Lung (tissue), 12 donors: ENCODE data around the gene CD300H. TPM values are rescaled to one million over a fixed set of nuclear protein-coding genes. Genes with fewer than 3 reads are reported as not detected.

Experiments used
- ATAC-seq: fragments of 200-7000 bp; cut with Tn5 transposase; one replicate; pipeline ENCODE4 v1.9.1; 2020; ENCODE audit warnings: moderate number of reproducible peaks; ENCODE audit not compliant: insufficient read depth, low FRiP score
- DNase-seq, 3 donors: peaks; one replicate each; pipeline ENCODE4 v3.0.0-alpha.2; 2013 to 2017
- H3K27ac ChIP-seq, 2 donors: one replicate each; pipeline ENCODE4 v1.5.1; 2013; ENCODE audit warnings: mild to moderate bottlenecking in 2 of 2, moderate library complexity in 2 of 2, control low read depth in 1 of 2, inconsistent platforms in 1 of 2, low read depth in 1 of 2, low read length in 1 of 2
- H3K27me3 ChIP-seq, 3 donors: one replicate each; pipeline ENCODE4 v1.5.1; 2013; ENCODE audit warnings: low read length in 2 of 3; ENCODE audit not compliant: control insufficient read depth in 3 of 3, insufficient read depth in 3 of 3
- H3K36me3 ChIP-seq, 4 donors: one replicate each; pipeline ENCODE4 v1.5.1; 2013; ENCODE audit warnings: low read length in 4 of 4, mild to moderate bottlenecking in 1 of 4, moderate library complexity in 1 of 4; ENCODE audit not compliant: control insufficient read depth in 4 of 4, insufficient read depth in 4 of 4
- H3K4me1 ChIP-seq, 5 donors: one replicate each; pipeline ENCODE4 v1.5.1; 2013; ENCODE audit warnings: low read length in 5 of 5, mild to moderate bottlenecking in 2 of 5, moderate library complexity in 1 of 5; ENCODE audit not compliant: control insufficient read depth in 5 of 5, insufficient read depth in 5 of 5
- H3K4me3 ChIP-seq: one replicate; pipeline ENCODE4 v1.5.1; 2013; ENCODE audit warnings: mild to moderate bottlenecking, control low read depth, moderate library complexity
- H3K9ac ChIP-seq, 2 donors: one replicate each; pipeline ENCODE4 v1.5.1; 2013; ENCODE audit warnings: low read length in 2 of 2, control low read depth in 1 of 2; ENCODE audit not compliant: insufficient read depth in 1 of 2
- H3K9me3 ChIP-seq, 4 donors: one replicate each; pipeline ENCODE4 v1.5.1; 2013; ENCODE audit warnings: low read length in 3 of 4, mild to moderate bottlenecking in 1 of 4, moderate library complexity in 1 of 4; ENCODE audit not compliant: control insufficient read depth in 4 of 4, insufficient read depth in 3 of 4
- WGBS, 2 donors: extraction: QIAGEN DNeasy Blood & Tissue Kit; methylation state at CpG; one replicate each; pipeline ENCODE4 v1.1.7; 2013; 5-methylcytosine and 5-hydroxymethylcytosine counted together
- polyA plus RNA-seq, 2 donors: library from polyadenylated mRNA; stranded (reverse); fragments of 200-250 nt; gene quantifications; one replicate each; pipeline ENCODE4 v1.2.1, GENCODE V29; 2013
- total RNA-seq, 2 donors: library from RNA; depleted of rRNA in 1 of 2; stranded (reverse); fragments of >200 nt in 1 of 2; gene quantifications; one replicate each; pipeline ENCODE4 v1.2.1, GENCODE V29; 2014 to 2021
- TF ChIP-seq, protein P1 (sequence below): IDR thresholded peaks from 2 replicates; pipeline ENCODE4 v1.5.1; 2012; ENCODE audit warnings: mild to moderate bottlenecking; ENCODE audit errors: control extremely low read depth, extremely low read depth
- donor health status: control.
- donor health status: control.
- donor health status: Bipolar disorder and iron deficiency.
- donor health status: healthy.
- donor health status: DM: yes; HTN: yes; CAD: no.

The CD300H gene
- total and polyA plus RNA-seq, 4 donors: 1.1 to 11.9 (median 3.4) TPM; not detected in 1

DNA sequence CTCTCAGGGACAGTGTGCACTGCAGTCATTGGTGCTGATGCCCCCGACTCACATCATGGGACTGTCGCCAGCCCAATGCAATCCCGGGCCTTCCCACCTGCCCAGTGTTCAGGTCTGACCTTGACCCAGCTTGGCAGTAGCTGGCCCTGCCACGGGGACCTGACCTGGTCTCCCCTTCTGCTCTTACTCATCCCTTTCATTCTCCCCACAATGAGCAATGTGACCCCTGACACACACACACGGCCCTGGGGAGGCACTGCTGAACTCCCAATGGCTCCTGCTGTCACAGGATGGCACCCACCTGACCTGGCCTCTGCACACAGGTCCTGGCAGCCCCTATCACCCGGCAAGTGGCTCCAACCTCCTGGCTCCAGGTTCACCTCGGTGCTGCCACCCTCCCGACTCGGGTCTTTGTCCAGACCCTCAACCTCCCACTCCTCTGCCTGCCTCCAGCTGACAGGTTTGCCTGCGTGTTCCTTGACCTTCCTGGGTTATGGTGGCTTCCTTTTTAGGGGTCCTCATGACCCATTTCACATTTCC is 28.0 kb downstream of the CD300H start:
- Histone ChIP-seq H3K27ac (no peak overlapping the region), H3K9me3 (no peaks in the 10 kb centered on the region), H3K36me3 (no peaks in the 10 kb centered on the region), H3K4me1 (no peaks in the 10 kb centered on the region), H3K27me3 (peaks cover 0 to 10% (median 0%) of the 10 kb centered on the region in 3 donors), H3K9ac (no peak overlapping the region), H3K4me3 (no peak overlapping the region)
- DNase-seq: no peak
- TF ChIP-seq, protein P1, sequence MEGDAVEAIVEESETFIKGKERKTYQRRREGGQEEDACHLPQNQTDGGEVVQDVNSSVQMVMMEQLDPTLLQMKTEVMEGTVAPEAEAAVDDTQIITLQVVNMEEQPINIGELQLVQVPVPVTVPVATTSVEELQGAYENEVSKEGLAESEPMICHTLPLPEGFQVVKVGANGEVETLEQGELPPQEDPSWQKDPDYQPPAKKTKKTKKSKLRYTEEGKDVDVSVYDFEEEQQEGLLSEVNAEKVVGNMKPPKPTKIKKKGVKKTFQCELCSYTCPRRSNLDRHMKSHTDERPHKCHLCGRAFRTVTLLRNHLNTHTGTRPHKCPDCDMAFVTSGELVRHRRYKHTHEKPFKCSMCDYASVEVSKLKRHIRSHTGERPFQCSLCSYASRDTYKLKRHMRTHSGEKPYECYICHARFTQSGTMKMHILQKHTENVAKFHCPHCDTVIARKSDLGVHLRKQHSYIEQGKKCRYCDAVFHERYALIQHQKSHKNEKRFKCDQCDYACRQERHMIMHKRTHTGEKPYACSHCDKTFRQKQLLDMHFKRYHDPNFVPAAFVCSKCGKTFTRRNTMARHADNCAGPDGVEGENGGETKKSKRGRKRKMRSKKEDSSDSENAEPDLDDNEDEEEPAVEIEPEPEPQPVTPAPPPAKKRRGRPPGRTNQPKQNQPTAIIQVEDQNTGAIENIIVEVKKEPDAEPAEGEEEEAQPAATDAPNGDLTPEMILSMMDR: no peak
- ATAC-seq: no peak
- 73 to 86% methylated on average over 10 of the region's 10 CpGs for WGBS, 2 donors

GRCh38 chr17:74536890-74537289 is 30.4 kb downstream of the CD300H start:
- Histone ChIP-seq H3K9me3 (no peaks in the 10 kb centered on the region), H3K36me3 (no peaks in the 10 kb centered on the region), H3K4me3 (no peak overlapping the region), H3K9ac (no peak overlapping the region), H3K27ac (no peak overlapping the region), H3K27me3 (peaks cover 0 to 10% (median 0%) of the 10 kb centered on the region in 3 donors), H3K4me1 (no peaks in the 10 kb centered on the region)
- 72 to 79% methylated on average over 3 of the region's 3 CpGs for WGBS, 2 donors
- no peak for DNase-seq
- TF ChIP-seq, protein P1: no peak
- ATAC-seq: no peak

GRCh38 chr17:74532115-74532514 is 35.2 kb downstream of the CD300H start:
- Histone ChIP-seq H3K9me3 (no peaks in the 10 kb centered on the region), H3K9ac (no peak overlapping the region), H3K4me1 (no peaks in the 10 kb centered on the region), H3K36me3 (no peaks in the 10 kb centered on the region), H3K27me3 (peaks cover 0 to 5% (median 0%) of the 10 kb centered on the region in 3 donors), H3K4me3 (no peak overlapping the region), H3K27ac (no peak overlapping the region)
- WGBS, 2 donors: 18 to 56% methylated on average over 10 of the region's 10 CpGs
- TF ChIP-seq, protein P1: no peak
- DNase-seq (peak in 2 of 3 donors; percentile 10 to 14), ATAC-seq (peak; percentile 68)
